ENCODE measurements around the gene SLC30A7. TPM values are rescaled to one million over a fixed set of nuclear protein-coding genes. Genes with fewer than 3 reads are reported as not detected.

The SLC30A7 gene
- total RNA-seq, 1 donor from 2014 or later, result 31.3 TPM

GRCh38 chr1:100972185-100972584 is 76.3 kb downstream of the SLC30A7 start:
- Histone ChIP-seq H3K36me3 (ENCODE audit: control insufficient read depth, insufficient read depth, low read length) (peaks cover 2% of the 10 kb centered on the region), H3K4me3 (ENCODE audit: low read depth, low read length) (no peak overlapping the region), H3K27me3 (ENCODE audit: control insufficient read depth, insufficient read depth, low read length) (no peaks in the 10 kb centered on the region)
- FAIRE-seq (no peak), DNase-seq (ENCODE audit: low read depth) (no peak)
- no peak for TF ChIP-seq CTCF (IDR thresholded peaks at IDR 0.05; ENCODE audit: insufficient read depth, low read length, severe bottlenecking)

GRCh38 chr1:100976936-100977335 is 81.0 kb downstream of the SLC30A7 start:
- no peak for FAIRE-seq
- no peak overlapping the region for H3K4me3 ChIP-seq (ENCODE audit: low read depth, low read length)
- peaks cover 2% of the 10 kb centered on the region for H3K36me3 ChIP-seq (ENCODE audit: control insufficient read depth, insufficient read depth, low read length)
- H3K27me3 ChIP-seq (ENCODE audit: control insufficient read depth, insufficient read depth, low read length), result no peaks in the 10 kb centered on the region
- TF ChIP-seq CTCF (IDR thresholded peaks at IDR 0.05; ENCODE audit: insufficient read depth, low read length, severe bottlenecking), result no peak
- DNase-seq (ENCODE audit: low read depth), result no peak

- FAIRE-seq (no peak), DNase-seq (ENCODE audit: low read depth) (no peak)
- no peak overlapping the region for H3K4me3 ChIP-seq (ENCODE audit: low read depth, low read length)
- peaks cover 2% of the 10 kb centered on the region for H3K36me3 ChIP-seq (ENCODE audit: control insufficient read depth, insufficient read depth, low read length)
- no peaks in the 10 kb centered on the region for H3K27me3 ChIP-seq (ENCODE audit: control insufficient read depth, insufficient read depth, low read length)
- TF ChIP-seq CTCF (IDR thresholded peaks at IDR 0.05; ENCODE audit: insufficient read depth, low read length, severe bottlenecking), result no peak
Observed at GRCh38 chr1:100979631-100980030, 83.7 kb downstream of the SLC30A7 start.

GRCh38 chr1:100982793-100983192 is 86.9 kb downstream of the SLC30A7 start:
- TF ChIP-seq CTCF (IDR thresholded peaks at IDR 0.05; ENCODE audit: insufficient read depth, low read length, severe bottlenecking), result no peak
- Histone ChIP-seq H3K4me3 (ENCODE audit: low read depth, low read length) (no peak overlapping the region), H3K27me3 (ENCODE audit: control insufficient read depth, insufficient read depth, low read length) (no peaks in the 10 kb centered on the region), H3K36me3 (ENCODE audit: control insufficient read depth, insufficient read depth, low read length) (no peaks in the 10 kb centered on the region)
- no peak for DNase-seq (ENCODE audit: low read depth)
- FAIRE-seq, result no peak

GRCh38 chr1:100988121-100988520 is 92.2 kb downstream of the SLC30A7 start:
- H3K36me3 ChIP-seq (ENCODE audit: control insufficient read depth, insufficient read depth, low read length), result peaks cover 1% of the 10 kb centered on the region
- no peaks in the 10 kb centered on the region for H3K27me3 ChIP-seq (ENCODE audit: control insufficient read depth, insufficient read depth, low read length)
- no peak overlapping the region for H3K4me3 ChIP-seq (ENCODE audit: low read depth, low read length)
- FAIRE-seq, result no peak
- TF ChIP-seq CTCF (IDR thresholded peaks at IDR 0.05; ENCODE audit: insufficient read depth, low read length, severe bottlenecking), result no peak
- DNase-seq (ENCODE audit: low read depth), result no peak

- TF ChIP-seq CTCF (IDR thresholded peaks at IDR 0.05; ENCODE audit: insufficient read depth, low read length, severe bottlenecking), result no peak
- peak; percentile 79 for DNase-seq (ENCODE audit: low read depth)
- no peaks in the 10 kb centered on the region for H3K27me3 ChIP-seq (ENCODE audit: control insufficient read depth, insufficient read depth, low read length)
- H3K36me3 ChIP-seq (ENCODE audit: control insufficient read depth, insufficient read depth, low read length), result peaks cover 1% of the 10 kb centered on the region
- FAIRE-seq, result no peak
- H3K4me3 ChIP-seq (ENCODE audit: low read depth, low read length), result no peak overlapping the region
Observed at GRCh38 chr1:100989306-100990077, 93.6 kb downstream of the SLC30A7 start.

Measured in bronchial epithelial cell (primary cell).